Measurements from ENCODE around the gene PITPNC1.

Gene PITPNC1

GRCh38 chr17:67730731-67731130 lies 353.6 kb downstream of the PITPNC1 start:
- no peak for DNase-seq (ENCODE audit: low read depth)

- DNase-seq (ENCODE audit: low read depth) = no peak
Observed at GRCh38 chr17:67733449-67733848, 356.4 kb downstream of the PITPNC1 start.

- no peak for DNase-seq (ENCODE audit: low read depth)
Observed at GRCh38 chr17:67737145-67737544, 360.1 kb downstream of the PITPNC1 start.

- no peak for DNase-seq (ENCODE audit: low read depth)
Observed at GRCh38 chr17:67742025-67742424, 364.9 kb downstream of the PITPNC1 start.

All from stimulated activated CD8-positive, alpha-beta memory T cell treated with anti-CD3 and anti-CD28 coated beads, Interleukin-15, amount 100 ng/mL, for 1 hour (primary cell).